ENCODE measurements around the gene FLYWCH1. TPM values are rescaled to one million over a fixed set of nuclear protein-coding genes. Genes with fewer than 3 reads are reported as not detected.
A peak's percentile ranks its signal among the peaks of the same experiment; 100 is the strongest.

Gene FLYWCH1
- total RNA-seq, 2 donors from 2014 or later: 65.6 to 72.8 TPM

GRCh38 chr16:2977440-2977839 lies 65.7 kb downstream of the FLYWCH1 start:
- Histone ChIP-seq H3K27ac (no peak overlapping the region), H3K4me3 (no peak overlapping the region), H3K27me3 (replicated peaks; ENCODE audit: insufficient read depth) (no peaks in the 10 kb centered on the region), H3K9me3 (no peaks in the 10 kb centered on the region), H3K4me1 (ENCODE audit: control insufficient read depth in 1 of 2, low read depth in 2 of 2) (peaks cover 6 to 18% of the 10 kb centered on the region in 2 donors), H3K36me3 (no peaks in the 10 kb centered on the region)
- no peak for TF ChIP-seq CTCF (IDR thresholded peaks at IDR 0.05)
- ATAC-seq (ENCODE audit: insufficient number of reproducible peaks, low FRiP score, low read depth): no peak
- DNase-seq (ENCODE audit: low spot score): no peak

GRCh38 chr16:2979669-2980226 lies 68.0 kb downstream of the FLYWCH1 start:
- TF ChIP-seq CTCF (IDR thresholded peaks at IDR 0.05): no peak
- ATAC-seq (ENCODE audit: insufficient number of reproducible peaks, low FRiP score, low read depth): no peak
- H3K4me1 ChIP-seq (ENCODE audit: control insufficient read depth in 1 of 2, low read depth in 2 of 2): peaks cover 6 to 23% of the 10 kb centered on the region in 2 donors
- H3K27me3 ChIP-seq (replicated peaks; ENCODE audit: insufficient read depth): no peaks in the 10 kb centered on the region
- H3K4me3 ChIP-seq: peak overlapping the region; percentile 84
- no peaks in the 10 kb centered on the region for H3K36me3 ChIP-seq
- no peak for DNase-seq (ENCODE audit: low spot score)
- H3K9me3 ChIP-seq: no peaks in the 10 kb centered on the region
- no peak overlapping the region for H3K27ac ChIP-seq

- ATAC-seq (ENCODE audit: insufficient number of reproducible peaks, low FRiP score, low read depth): peak; percentile 94
- DNase-seq (ENCODE audit: low spot score): no peak
- peak within 1 kb of the TSS; percentile 56 to 75 for H3K27ac ChIP-seq
- TF ChIP-seq CTCF (IDR thresholded peaks at IDR 0.05): no peak
- no peaks in the 10 kb centered on the region for H3K36me3 ChIP-seq
- no peaks in the 10 kb centered on the region for H3K9me3 ChIP-seq
- H3K4me3 ChIP-seq: peak within 1 kb of the TSS; percentile 84
- H3K27me3 ChIP-seq (replicated peaks; ENCODE audit: insufficient read depth): no peaks in the 10 kb centered on the region
- peaks cover 6 to 24% of the 10 kb centered on the region in 2 donors for H3K4me1 ChIP-seq (ENCODE audit: control insufficient read depth in 1 of 2, low read depth in 2 of 2)
Observed at GRCh38 chr16:2980227-2981176, 68.8 kb downstream of the FLYWCH1 start, which contains the start of gene PKMYT1. PKMYT1 (minus strand) TSS chr16:2980446; CDS start chr16:2979657, 789 bp downstream.

GRCh38 chr16:2981177-2981898 lies 69.6 kb downstream of the FLYWCH1 start:
- no peak overlapping the region for H3K27ac ChIP-seq
- no peaks in the 10 kb centered on the region for H3K9me3 ChIP-seq
- no peaks in the 10 kb centered on the region for H3K27me3 ChIP-seq (replicated peaks; ENCODE audit: insufficient read depth)
- H3K36me3 ChIP-seq: no peaks in the 10 kb centered on the region
- TF ChIP-seq CTCF (IDR thresholded peaks at IDR 0.05): no peak
- no peak for ATAC-seq (ENCODE audit: insufficient number of reproducible peaks, low FRiP score, low read depth)
- peak overlapping the region; percentile 84 for H3K4me3 ChIP-seq
- DNase-seq (ENCODE audit: low spot score): no peak
- H3K4me1 ChIP-seq (ENCODE audit: control insufficient read depth in 1 of 2, low read depth in 2 of 2): peaks cover 6 to 30% of the 10 kb centered on the region in 2 donors

- Histone ChIP-seq H3K36me3 (no peaks in the 10 kb centered on the region), H3K27ac (no peak overlapping the region), H3K4me3 (no peak overlapping the region), H3K4me1 (ENCODE audit: control insufficient read depth in 1 of 2, low read depth in 2 of 2) (peaks cover 6 to 30% of the 10 kb centered on the region in 2 donors), H3K9me3 (no peaks in the 10 kb centered on the region), H3K27me3 (replicated peaks; ENCODE audit: insufficient read depth) (no peaks in the 10 kb centered on the region)
- no peak for DNase-seq (ENCODE audit: low spot score)
- no peak for TF ChIP-seq CTCF (IDR thresholded peaks at IDR 0.05)
- no peak for ATAC-seq (ENCODE audit: insufficient number of reproducible peaks, low FRiP score, low read depth)
Observed at GRCh38 chr16:2981899-2982250, 70.1 kb downstream of the FLYWCH1 start.

All from thoracic aorta (tissue), 2 donors.